ENCODE results near the gene CSAG3.
"Not testable (repeated sequence)": the region's sequence is repeated elsewhere in the genome, so short reads cannot be mapped to it uniquely, and the experiment has no call there.

The CSAG3 gene

DNA sequence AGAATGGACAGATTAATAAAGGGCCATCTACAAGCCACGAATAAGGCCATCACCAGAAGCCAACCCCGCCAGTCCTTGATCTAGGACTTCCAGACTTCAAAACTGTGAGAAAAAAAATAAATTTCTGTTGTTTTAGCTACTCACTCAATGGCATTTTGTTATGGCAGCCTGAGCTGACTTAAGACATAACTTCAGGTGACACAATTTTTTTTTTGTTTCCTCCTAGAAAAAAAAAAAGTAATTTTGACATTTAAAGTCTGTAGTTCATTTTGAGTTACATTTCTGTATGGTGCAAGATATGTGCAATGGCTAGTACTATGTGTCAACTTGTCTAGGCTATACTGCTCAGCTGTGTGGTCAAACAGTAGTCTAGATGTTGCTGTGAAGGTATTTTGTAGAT is at the start of gene CSAG3:
Gene CSAG3, plus strand, starts transcription at position 301 of the 400 bp plus-strand sequence.
- DNase-seq (ENCODE audit: low spot score), result not testable (repeated sequence)

DNA sequence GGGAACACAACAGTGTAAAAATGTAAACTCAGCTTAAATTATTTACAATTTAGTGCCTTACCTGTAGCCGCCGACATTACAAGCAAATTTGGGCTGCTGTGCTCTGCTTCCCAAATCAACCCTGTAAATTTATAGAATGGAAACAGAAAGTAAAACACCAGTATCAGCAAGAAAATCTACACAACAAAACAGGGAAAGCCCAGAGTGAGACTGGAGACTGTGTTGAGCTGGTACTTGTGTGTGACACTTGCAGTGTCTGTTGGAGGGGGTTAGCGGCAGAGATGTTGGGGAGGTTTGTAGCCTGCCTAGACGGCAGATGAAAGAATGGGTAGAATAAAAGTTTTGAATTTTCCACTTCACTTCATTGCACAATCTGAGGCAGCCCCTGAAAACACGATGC is 45.8 kb upstream of the CSAG3 start:
- not testable (repeated sequence) for DNase-seq (ENCODE audit: low spot score)

DNA sequence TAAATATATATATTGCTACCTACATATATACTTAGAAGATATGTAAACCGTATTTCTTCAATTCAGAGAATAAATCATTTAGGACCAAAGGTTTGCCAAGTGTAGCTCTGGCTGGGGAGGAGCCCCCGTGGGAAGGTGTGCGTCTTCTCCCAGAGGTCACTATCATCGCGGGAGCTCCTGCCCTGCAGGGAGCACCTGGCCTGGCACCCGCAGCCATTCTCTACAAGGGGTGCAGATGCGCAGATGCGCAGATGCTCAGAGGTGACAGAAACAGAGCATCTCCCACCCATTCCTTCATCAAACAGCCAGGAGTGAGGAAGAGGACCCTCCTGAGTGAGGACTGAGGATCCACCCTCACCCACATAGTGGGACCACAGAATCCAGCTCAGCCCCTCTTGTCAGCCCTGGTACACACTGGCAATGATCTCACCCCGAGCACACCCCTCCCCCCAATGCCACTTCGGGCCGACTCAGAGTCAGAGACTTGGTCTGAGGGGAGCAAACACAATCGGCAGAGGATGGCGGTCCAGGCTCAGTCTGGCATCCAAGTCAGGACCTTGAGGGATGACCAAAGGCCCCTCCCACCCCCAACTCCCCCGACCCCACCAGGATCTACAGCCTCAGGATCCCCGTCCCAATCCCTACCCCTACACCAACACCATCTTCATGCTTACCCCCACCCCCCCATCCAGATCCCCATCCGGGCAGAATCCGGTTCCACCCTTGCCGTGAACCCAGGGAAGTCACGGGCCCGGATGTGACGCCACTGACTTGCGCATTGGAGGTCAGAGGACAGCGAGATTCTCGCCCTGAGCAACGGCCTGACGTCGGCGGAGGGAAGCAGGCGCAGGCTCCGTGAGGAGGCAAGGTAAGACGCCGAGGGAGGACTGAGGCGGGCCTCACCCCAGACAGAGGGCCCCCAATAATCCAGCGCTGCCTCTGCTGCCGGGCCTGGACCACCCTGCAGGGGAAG is 44.9 kb upstream of the CSAG3 start, which contains the start of gene MAGEA2B:
Gene MAGEA2B, plus strand, starts transcription at position 814 of the 973 bp plus-strand sequence. CDS start 2,479 bp downstream, outside the sequence.
- DNase-seq (ENCODE audit: low spot score), result not testable (repeated sequence)

DNA sequence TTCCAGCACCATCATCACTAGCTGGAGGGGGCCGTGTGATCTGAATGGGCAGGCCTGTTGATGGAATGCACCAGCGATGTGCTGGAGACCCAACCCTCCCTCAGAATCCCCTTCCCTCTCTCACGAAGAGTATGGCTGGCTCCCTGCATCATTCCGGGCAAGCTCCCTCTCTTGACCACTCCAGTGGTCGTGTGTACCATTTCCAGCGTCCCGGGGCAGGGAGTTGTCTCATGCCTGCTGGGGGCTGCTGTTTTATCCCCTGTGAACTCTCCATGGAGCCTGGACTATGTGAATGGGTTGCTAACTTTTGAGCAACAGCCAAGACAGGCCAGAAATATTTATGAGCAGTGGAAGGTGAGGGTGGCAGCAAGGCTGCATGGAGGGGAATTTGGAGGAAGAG is 33.6 kb upstream of the CSAG3 start:
- DNase-seq (ENCODE audit: low spot score), result no peak

DNA sequence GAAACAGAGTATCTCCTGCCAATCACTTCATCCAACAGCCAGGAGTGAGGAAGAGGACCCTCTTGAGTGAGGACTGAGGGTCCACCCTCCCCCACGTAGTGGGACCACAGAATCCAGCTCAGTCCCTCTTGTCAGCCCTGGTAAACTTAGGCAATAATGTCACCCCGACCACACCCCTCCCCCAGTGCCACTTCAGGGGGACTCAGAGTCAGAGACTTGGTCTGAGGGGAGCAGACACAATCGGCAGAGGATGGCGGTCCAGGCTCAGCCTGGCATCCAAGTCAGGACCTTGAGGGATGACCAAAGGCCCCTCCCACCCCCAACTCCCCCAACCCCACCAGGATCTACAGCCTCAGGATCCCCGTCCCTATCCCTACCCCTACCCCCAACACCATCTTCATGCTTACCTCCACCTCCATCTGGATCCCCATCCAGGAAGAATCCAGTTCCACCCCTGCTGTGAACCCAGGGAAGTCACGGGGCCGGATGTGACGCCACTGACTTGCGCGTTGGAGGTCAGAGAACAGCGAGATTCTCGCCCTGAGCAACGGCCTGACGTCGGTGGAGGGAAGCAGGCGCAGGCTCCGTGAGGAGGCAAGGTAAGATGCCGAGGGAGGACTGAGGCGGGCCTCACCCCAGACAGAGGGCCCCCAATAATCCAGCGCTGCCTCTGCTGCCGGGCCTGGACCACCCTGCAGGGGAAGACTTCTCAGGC is 25.6 kb upstream of the CSAG3 start, which contains the start of the genes CSAG1 and MAGEA12:
Gene CSAG1, minus strand, starts transcription at position 461 of the 715 bp plus-strand sequence. CDS start 1,261 bp downstream, outside the sequence.
Gene MAGEA12, plus strand, starts transcription at position 497 of the 715 bp plus-strand sequence. CDS start 2,405 bp downstream, outside the sequence.
- DNase-seq (ENCODE audit: low spot score), result no peak

DNA sequence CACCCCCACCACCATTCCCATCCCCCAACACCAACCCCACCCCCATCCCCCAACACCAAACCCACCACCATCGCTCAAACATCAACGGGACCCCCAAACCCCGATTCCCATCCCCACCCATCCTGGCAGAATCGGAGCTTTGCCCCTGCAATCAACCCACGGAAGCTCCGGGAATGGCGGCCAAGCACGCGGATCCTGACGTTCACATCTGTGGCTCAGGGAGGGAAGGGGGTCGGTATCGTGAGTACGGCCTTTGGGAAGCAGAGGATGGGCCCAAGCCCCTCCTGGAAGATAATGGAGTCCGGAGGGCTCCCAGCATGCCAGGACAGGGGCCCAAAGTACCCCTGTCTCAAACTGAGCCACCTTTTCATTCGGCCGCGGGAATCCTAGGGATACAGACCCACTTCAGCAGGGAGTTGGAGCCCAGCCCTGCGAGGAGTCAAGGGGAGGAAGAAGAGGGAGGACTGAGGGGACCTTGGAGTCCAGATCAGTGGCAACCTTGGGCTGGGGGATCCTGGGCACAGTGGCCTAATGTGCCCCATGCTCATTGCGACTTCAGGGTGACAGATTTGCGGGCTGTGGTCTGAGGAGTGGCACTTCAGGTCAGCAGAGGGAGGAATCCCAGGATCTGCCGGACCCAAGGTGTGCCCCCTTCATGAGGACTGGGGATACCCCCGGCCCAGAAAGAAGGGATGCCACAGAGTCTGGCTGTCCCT is 24.7 kb upstream of the CSAG3 start:
- not testable (repeated sequence) for DNase-seq (ENCODE audit: low spot score)

DNA sequence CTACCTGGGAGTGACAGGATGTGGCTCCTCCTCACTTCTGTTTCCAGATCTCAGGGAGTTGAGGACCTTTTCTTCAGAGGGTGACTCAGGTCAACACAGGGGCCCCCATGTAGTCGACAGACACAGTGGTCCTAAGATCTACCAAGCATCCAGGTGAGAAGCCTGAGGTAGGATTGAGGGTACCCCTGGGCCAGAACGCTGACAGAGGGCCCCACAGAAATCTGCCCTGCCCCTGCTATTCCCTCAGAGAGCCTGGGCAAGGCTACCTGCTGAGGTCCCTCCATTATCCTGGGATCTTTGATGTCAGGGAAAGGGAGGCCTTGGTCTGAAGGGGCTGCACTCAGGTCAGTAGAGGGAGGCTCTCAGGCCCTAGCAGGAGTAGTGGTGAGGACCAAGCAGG is 23.9 kb upstream of the CSAG3 start:
- no peak for DNase-seq (ENCODE audit: low spot score)

DNA sequence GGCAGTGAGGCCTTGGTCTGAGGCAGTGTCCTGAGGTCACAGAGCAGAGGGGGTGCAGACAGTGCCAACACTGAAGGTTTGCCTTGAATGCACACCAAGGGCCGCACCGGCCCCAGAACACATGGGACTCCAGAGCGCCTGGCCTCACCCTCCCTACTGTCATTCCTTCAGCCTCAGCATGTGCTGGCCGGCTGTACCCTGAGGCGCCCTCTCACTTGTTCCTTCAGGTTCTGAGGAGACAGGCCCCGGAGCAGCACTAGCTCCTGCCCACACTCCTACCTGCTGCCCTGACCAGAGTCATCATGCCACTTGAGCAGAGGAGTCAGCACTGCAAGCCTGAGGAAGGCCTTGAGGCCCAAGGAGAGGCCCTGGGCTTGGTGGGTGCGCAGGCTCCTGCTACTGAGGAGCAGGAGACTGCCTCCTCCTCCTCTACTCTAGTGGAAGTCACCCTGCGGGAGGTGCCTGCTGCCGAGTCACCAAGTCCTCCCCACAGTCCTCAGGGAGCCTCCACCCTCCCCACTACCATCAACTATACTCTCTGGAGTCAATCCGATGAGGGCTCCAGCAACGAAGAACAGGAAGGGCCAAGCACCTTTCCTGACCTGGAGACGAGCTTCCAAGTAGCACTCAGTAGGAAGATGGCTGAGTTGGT is 23.0 kb upstream of the CSAG3 start:
- no peak for DNase-seq (ENCODE audit: low spot score)

DNA sequence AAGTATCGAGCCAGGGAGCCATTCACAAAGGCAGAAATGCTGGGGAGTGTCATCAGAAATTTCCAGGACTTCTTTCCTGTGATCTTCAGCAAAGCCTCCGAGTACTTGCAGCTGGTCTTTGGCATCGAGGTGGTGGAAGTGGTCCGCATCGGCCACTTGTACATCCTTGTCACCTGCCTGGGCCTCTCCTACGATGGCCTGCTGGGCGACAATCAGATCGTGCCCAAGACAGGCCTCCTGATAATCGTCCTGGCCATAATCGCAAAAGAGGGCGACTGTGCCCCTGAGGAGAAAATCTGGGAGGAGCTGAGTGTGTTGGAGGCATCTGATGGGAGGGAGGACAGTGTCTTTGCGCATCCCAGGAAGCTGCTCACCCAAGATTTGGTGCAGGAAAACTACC is 22.5 kb upstream of the CSAG3 start:
- not testable (repeated sequence) for DNase-seq (ENCODE audit: low spot score)

DNA sequence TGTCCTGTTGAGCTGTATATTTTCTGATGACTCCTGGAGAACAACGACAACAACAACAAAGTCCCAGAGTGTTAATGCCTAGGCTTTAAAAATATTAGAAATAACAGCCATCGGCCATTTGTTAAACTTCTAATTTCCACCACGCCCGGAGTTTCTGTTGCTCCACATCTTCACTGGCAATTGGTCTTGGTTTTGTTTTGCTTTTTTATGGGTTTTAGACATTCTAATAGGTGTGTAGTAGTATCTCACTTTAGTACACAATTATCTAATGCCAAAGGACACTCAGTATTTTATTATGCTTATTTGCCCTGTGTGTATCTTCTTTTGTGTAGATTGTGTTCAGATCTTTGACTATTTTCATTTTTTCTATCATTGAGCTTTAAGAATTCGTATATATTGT is 20.5 kb upstream of the CSAG3 start:
- no peak for DNase-seq (ENCODE audit: low spot score)

DNA sequence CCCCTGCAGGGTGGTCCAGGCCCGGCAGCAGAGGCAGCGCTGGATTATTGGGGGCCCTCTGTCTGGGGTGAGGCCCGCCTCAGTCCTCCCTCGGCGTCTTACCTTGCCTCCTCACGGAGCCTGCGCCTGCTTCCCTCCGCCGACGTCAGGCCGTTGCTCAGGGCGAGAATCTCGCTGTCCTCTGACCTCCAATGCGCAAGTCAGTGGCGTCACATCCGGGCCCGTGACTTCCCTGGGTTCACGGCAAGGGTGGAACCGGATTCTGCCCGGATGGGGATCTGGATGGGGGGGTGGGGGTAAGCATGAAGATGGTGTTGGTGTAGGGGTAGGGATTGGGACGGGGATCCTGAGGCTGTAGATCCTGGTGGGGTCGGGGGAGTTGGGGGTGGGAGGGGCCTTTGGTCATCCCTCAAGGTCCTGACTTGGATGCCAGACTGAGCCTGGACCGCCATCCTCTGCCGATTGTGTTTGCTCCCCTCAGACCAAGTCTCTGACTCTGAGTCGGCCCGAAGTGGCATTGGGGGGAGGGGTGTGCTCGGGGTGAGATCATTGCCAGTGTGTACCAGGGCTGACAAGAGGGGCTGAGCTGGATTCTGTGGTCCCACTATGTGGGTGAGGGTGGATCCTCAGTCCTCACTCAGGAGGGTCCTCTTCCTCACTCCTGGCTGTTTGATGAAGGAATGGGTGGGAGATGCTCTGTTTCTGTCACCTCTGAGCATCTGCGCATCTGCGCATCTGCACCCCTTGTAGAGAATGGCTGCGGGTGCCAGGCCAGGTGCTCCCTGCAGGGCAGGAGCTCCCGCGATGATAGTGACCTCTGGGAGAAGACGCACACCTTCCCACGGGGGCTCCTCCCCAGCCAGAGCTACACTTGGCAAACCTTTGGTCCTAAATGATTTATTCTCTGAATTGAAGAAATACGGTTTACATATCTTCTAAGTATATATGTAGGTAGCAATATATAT is 5.0 kb upstream of the CSAG3 start, which contains the start of gene MAGEA2:
Gene MAGEA2, minus strand, starts transcription at position 157 of the 965 bp plus-strand sequence. CDS start 2,479 bp downstream, outside the sequence.
- DNase-seq (ENCODE audit: low spot score), result not testable (repeated sequence)

DNA sequence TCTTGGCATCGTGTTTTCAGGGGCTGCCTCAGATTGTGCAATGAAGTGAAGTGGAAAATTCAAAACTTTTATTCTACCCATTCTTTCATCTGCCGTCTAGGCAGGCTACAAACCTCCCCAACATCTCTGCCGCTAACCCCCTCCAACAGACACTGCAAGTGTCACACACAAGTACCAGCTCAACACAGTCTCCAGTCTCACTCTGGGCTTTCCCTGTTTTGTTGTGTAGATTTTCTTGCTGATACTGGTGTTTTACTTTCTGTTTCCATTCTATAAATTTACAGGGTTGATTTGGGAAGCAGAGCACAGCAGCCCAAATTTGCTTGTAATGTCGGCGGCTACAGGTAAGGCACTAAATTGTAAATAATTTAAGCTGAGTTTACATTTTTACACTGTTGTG is 4.1 kb upstream of the CSAG3 start:
- DNase-seq (ENCODE audit: low spot score), result not testable (repeated sequence)

DNA sequence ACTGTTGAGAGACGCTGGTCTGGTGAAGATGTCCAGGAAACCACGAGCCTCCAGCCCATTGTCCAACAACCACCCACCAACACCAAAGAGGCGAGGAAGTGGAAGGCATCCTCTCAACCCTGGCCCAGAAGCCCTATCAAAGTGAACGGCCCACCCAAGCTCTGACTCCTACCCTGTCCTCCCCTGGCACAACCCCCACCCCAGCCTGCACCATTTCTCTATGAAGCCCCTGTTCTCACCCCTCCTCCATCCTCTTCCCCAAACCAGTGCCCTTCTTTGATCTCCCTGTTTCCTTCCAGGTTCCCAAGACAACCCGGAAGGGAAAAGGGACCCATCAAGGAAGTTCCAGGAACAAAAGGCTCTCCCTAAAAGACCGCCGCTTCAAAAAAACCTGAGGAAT is 526 bp downstream of the CSAG3 start:
- not testable (repeated sequence) for DNase-seq (ENCODE audit: low spot score)

DNA sequence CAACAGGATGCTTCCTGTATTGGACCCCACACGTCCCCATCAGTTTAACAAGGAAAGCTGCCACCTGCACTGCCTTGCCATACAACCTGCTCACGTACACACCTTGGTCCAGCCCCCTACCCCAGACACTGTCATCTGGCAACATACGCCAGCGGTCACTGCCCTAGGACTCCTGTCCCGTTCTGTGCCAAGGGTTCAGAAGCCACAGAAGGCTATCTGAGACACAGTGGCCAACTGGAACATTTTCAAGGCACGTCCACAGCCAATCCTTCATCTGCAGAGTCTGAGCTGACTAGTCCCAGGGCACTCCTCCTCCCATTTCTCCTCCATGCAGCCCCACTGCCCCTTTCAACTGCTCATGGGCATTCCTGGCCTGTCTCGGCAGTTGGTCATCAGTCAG is 2.6 kb downstream of the CSAG3 start:
- not testable (repeated sequence) for DNase-seq (ENCODE audit: low spot score)

DNA sequence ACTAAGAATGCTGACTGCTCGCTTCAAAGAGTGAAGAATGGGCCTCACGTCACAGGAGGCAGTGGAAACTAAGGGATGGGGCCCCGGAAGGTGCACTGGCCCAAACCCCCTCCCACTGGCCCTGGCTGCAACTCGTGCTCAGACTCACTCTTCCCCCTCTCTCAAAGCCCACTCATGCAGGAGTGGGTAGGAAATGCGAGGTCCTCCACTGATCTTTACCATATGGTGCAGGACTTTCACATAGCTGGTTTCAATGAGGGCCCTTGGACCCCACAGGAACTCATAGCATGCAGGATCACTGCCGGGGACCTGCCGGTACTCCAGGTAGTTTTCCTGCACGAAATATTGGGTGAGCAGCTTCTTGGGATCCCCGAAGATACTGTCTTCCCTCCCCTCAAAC is 7.5 kb downstream of the CSAG3 start:
- DNase-seq (ENCODE audit: low spot score), result not testable (repeated sequence)

DNA sequence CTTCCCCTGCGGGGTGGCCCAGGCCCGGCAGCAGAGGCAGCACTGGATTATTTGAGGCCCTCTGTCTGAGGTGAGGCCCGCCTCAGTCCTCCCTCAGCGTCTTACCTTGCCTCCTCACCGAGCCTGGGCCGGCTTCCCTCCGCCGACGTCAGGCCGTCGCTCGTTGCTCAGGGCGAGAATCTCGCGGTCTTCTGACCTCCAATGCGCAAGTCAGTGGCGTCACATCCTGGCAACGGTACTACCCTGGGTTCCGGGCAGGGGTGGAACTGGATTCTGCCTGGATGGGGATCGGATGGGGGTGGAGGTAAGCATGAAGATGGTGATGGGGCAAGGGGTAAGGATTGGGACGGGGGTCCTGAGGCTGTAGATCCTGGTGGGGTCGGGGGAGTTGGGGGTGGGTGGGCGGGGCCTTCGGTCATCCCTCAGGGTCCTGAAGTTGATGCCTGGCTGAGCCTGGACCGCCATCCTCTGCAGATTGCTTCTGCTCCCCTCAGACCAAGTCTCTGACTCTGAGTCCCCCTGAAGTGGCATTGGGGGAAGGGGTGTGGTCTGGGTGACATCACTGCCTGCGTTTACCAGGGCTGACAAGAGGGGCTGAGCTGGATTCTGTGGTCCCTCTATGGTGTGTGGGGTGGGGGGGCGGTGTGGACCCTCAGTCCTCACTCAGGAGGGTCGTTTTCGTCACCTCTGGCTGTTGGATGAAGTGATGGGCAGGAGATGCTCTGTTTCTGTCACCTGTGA is 10.7 kb downstream of the CSAG3 start, which contains the start of gene MAGEA6:
Gene MAGEA6, minus strand, starts transcription at position 141 of the 741 bp plus-strand sequence. CDS start 2,039 bp downstream, outside the sequence.
- DNase-seq (ENCODE audit: low spot score), result not testable (repeated sequence)

DNA sequence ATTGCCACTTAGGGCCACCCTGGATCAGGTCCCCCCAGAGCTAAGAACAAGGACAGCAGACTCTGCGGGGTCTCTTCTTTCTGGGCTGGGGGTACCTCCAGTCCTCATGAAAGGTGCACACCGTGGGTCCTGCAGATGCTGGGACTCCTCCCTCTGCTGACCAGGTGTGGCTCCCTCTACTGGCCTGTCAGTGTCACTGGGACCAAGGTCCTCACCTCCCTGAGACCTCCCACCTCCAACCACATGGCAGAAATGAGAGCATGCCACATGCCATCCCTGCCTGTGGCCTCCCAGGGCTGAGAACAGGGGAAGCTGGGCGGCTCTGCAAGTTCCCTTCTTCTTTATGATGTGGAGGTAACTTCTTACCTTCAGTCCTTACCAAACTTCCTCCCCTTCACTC is 28.0 kb downstream of the CSAG3 start:
- not testable (repeated sequence) for DNase-seq (ENCODE audit: low spot score)

DNA sequence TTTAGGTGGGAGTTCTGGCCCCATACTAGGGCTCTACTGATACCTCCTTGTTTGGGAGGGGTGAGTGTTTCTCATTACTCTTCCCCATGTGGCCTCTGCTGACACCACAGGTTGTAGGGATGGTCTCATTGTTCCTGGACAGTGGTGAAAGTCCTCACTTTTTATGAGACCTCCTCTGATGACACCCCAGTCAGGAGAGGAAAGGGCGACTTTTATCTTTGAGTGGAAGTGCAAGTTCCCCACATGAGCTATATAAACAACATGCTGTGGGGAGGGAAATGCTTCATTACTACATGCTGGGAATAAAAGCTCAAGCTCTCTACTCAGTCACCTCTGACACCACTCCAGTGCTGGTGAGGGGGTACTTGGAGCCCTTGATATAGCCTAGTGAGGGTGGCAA is 39.9 kb downstream of the CSAG3 start:
- no peak for DNase-seq (ENCODE audit: low spot score)

DNA sequence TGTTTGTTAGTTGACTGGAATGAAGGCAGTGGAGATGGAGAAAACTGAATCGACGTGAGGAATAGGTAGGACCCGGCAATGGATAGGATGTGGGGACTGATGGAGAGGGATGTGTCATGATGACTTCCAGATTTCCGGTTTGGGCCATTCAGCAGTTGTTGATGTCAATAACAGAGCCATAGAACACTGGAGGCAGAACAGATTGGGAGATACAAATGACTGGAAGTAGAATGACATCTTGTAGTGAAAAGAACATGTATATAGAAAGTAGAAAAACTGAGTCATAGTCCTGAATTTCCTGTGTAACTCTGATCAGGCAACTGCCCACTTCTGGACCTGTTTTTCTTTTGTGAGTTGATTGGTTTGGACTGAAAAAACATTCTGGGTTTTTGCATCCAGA is 47.0 kb downstream of the CSAG3 start:
- no peak for DNase-seq (ENCODE audit: low spot score)
